Measurements from ENCODE around the gene RHOBTB3.

Gene RHOBTB3

DNA sequence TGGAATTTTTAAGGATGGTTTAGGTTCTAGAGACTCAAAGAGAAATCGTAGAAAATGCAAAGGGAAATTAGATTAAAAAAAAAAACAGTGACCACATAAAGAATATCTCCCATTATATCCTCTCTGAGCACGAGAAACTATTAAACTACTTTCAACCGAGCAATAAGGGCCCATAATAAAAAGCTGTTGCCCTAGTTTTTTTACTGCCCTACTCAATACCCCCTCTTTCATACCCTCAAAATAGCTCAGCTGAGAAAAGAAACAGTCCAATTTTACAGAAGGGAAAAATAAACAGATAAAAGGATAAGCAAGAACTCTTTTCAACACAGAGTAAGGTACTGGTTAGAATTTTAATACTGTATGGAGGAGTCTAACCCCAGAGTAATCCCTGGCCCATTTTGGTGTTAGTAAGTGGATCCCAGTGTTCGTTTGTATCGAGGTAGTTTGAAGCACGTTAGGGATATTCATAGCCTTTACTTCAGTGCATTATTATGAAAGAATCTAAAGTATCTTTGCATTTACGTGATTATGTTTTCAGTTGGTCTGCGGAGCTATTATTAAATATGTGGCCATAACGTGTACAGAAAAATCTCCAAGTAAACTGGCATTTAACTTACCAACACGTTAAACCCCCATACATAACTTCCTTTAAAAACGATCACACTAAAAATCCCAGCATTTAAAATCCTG lies 980 bp upstream of the RHOBTB3 start:
- Histone ChIP-seq H3K9ac (ENCODE audit: low read length) (peak overlapping the region; percentile 83), H3K27me3 (ENCODE audit: control insufficient read depth, insufficient read depth, low read length) (no peaks in the 10 kb centered on the region), H3K36me3 (ENCODE audit: control insufficient read depth, insufficient read depth, low read length) (no peaks in the 10 kb centered on the region), H3K4me3 (ENCODE audit: low read length) (peak overlapping the region; percentile 94), H3K4me1 (ENCODE audit: control insufficient read depth, insufficient read depth, low read length) (peaks cover 15% of the 10 kb centered on the region), H3K27ac (ENCODE audit: low read depth, low read length) (peak overlapping the region; percentile 96)

- Histone ChIP-seq H3K27me3 (ENCODE audit: control insufficient read depth, insufficient read depth, low read length) (no peaks in the 10 kb centered on the region), H3K27ac (ENCODE audit: low read depth, low read length) (peak overlapping the region; percentile 96), H3K9ac (ENCODE audit: low read length) (peak overlapping the region; percentile 83), H3K36me3 (ENCODE audit: control insufficient read depth, insufficient read depth, low read length) (no peaks in the 10 kb centered on the region), H3K4me1 (ENCODE audit: control insufficient read depth, insufficient read depth, low read length) (peaks cover 26% of the 10 kb centered on the region), H3K4me3 (ENCODE audit: low read length) (peak overlapping the region; percentile 94)
Observed at GRCh38 chr5:95731571-95732554, 727 bp downstream of the RHOBTB3 start.

DNA sequence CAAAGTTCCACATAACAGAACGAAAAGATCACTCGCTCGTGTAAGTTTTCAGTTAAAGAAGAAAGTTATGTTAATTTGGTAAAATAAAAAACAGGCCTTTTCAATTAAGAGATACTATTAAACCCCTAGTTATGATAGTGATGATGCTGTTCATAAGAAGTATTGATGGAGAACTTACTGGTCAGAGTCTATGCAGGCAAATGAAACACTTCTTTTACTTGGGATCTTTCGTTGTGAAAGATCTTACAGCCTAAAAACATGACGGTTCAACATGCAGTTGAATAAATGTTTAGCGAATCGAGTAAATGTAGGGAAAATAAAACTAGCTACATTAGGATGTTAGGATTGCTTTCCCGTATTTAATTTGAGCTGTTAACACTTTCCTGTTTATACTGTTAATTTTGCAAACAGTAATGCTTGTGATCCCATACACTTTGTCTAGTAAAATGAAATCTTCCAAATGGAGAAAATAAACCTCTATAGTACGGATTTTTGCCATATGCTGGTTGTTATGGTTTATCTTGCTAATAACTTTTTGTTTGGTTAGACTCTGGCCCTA lies 2.0 kb downstream of the RHOBTB3 start:
- Histone ChIP-seq H3K9ac (ENCODE audit: low read length) (no peak overlapping the region), H3K4me1 (ENCODE audit: control insufficient read depth, insufficient read depth, low read length) (peaks cover 26% of the 10 kb centered on the region), H3K4me3 (ENCODE audit: low read length) (peak overlapping the region; percentile 41), H3K36me3 (ENCODE audit: control insufficient read depth, insufficient read depth, low read length) (no peaks in the 10 kb centered on the region), H3K27me3 (ENCODE audit: control insufficient read depth, insufficient read depth, low read length) (no peaks in the 10 kb centered on the region), H3K27ac (ENCODE audit: low read depth, low read length) (peak overlapping the region; percentile 53)

- H3K27me3 ChIP-seq (ENCODE audit: control insufficient read depth, insufficient read depth, low read length), result no peaks in the 10 kb centered on the region
- H3K4me3 ChIP-seq (ENCODE audit: low read length), result peak overlapping the region; percentile 41
- H3K27ac ChIP-seq (ENCODE audit: low read depth, low read length), result peak overlapping the region; percentile 53
- H3K9ac ChIP-seq (ENCODE audit: low read length), result no peak overlapping the region
- peaks cover 26% of the 10 kb centered on the region for H3K4me1 ChIP-seq (ENCODE audit: control insufficient read depth, insufficient read depth, low read length)
- peaks cover 3% of the 10 kb centered on the region for H3K36me3 ChIP-seq (ENCODE audit: control insufficient read depth, insufficient read depth, low read length)
Observed at GRCh38 chr5:95734187-95734586, 3.1 kb downstream of the RHOBTB3 start.

DNA sequence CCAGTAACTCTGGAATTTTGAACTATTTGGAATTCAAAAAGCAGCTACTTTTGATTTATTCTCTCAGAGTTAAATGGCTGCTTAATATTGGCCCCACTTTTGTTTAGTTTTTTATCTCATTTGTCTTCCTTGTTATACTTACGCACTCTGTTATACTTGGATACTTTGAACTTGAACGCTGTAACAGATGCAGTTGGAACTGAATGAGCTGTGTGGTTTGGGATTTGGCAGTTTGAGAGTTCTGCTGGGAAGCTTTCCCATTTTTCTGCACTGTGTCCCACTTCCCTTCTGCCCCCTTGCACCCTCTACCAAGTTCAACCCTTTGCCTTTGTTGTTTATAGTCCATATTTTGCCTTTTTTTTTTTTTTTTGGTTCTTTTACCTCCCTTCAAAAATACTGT lies 3.8 kb downstream of the RHOBTB3 start:
- H3K27me3 ChIP-seq (ENCODE audit: control insufficient read depth, insufficient read depth, low read length), result no peaks in the 10 kb centered on the region
- peaks cover 26% of the 10 kb centered on the region for H3K4me1 ChIP-seq (ENCODE audit: control insufficient read depth, insufficient read depth, low read length)
- H3K27ac ChIP-seq (ENCODE audit: low read depth, low read length), result peak overlapping the region; percentile 53
- H3K4me3 ChIP-seq (ENCODE audit: low read length), result peak overlapping the region; percentile 22
- H3K36me3 ChIP-seq (ENCODE audit: control insufficient read depth, insufficient read depth, low read length), result peaks cover 3% of the 10 kb centered on the region
- H3K9ac ChIP-seq (ENCODE audit: low read length), result no peak overlapping the region

GRCh38 chr5:95735406-95735805 lies 4.3 kb downstream of the RHOBTB3 start:
- H3K27me3 ChIP-seq (ENCODE audit: control insufficient read depth, insufficient read depth, low read length), result no peaks in the 10 kb centered on the region
- H3K36me3 ChIP-seq (ENCODE audit: control insufficient read depth, insufficient read depth, low read length), result peaks cover 3% of the 10 kb centered on the region
- H3K4me1 ChIP-seq (ENCODE audit: control insufficient read depth, insufficient read depth, low read length), result peaks cover 26% of the 10 kb centered on the region
- no peak overlapping the region for H3K9ac ChIP-seq (ENCODE audit: low read length)
- H3K27ac ChIP-seq (ENCODE audit: low read depth, low read length), result peak overlapping the region; percentile 53
- peak overlapping the region; percentile 22 for H3K4me3 ChIP-seq (ENCODE audit: low read length)

DNA sequence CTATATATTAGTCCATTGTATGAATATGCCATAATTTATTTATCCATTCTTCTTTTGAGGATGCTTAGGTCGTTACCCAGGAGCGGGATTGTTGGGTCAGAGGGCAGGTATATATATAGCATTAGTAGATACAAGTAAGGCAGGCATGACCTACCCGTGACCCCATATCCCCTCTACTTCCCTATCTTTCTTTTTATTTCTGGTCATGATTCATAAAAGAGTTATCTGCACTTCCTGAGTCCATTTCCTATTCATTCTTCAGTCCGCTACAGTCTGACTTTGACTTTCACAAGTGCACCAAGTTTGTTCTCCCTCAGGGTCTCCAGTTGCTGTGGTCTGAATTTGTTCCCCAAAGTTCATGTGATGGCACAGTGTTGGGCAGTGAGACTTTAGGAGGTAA lies 6.9 kb downstream of the RHOBTB3 start:
- Histone ChIP-seq H3K4me1 (ENCODE audit: control insufficient read depth, insufficient read depth, low read length) (peaks cover 22% of the 10 kb centered on the region), H3K36me3 (ENCODE audit: control insufficient read depth, insufficient read depth, low read length) (peaks cover 3% of the 10 kb centered on the region), H3K4me3 (ENCODE audit: low read length) (no peak overlapping the region), H3K27ac (ENCODE audit: low read depth, low read length) (no peak overlapping the region), H3K9ac (ENCODE audit: low read length) (no peak overlapping the region), H3K27me3 (ENCODE audit: control insufficient read depth, insufficient read depth, low read length) (no peaks in the 10 kb centered on the region)

DNA sequence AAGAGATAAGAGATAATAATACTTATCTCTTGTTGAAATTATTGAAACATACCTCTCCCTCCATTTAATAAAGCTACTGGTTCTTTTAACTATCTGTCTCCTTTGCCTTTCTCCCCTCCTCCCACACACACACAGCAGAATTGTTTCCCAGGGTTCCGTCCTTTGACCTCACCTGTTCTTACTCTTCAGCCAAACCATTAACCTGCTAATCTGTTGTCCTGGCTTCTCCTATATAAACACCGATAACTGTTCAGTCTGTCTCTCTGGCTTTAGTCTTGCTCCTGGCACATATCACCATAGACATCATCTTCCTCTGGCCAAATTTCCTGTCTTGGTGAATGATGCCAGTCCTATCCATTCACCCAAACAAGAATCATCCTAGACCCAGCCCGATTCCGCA lies 7.7 kb downstream of the RHOBTB3 start:
- H3K36me3 ChIP-seq (ENCODE audit: control insufficient read depth, insufficient read depth, low read length), result peaks cover 3% of the 10 kb centered on the region
- H3K4me3 ChIP-seq (ENCODE audit: low read length), result no peak overlapping the region
- H3K27me3 ChIP-seq (ENCODE audit: control insufficient read depth, insufficient read depth, low read length), result no peaks in the 10 kb centered on the region
- H3K4me1 ChIP-seq (ENCODE audit: control insufficient read depth, insufficient read depth, low read length), result peaks cover 20% of the 10 kb centered on the region
- no peak overlapping the region for H3K27ac ChIP-seq (ENCODE audit: low read depth, low read length)
- H3K9ac ChIP-seq (ENCODE audit: low read length), result no peak overlapping the region

DNA sequence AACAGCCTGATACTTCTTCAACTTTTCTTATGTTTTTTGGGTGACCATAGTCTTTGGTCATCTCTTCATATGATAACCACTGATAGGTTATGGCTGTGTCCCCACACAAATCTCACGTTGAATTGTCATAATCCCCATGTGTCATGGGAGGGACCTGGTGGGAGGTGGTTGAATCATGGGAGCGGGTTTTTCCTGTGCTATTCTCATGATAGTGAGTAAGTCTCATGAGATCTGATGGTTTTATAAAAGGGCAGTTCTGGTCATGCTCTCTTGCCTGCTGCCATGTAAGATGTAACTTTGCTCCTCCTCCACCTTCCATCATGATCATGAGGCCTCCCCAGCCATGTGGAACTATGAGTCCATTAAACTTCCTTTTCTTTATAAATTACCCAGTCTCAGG lies 8.7 kb downstream of the RHOBTB3 start:
- Histone ChIP-seq H3K27me3 (ENCODE audit: control insufficient read depth, insufficient read depth, low read length) (no peaks in the 10 kb centered on the region), H3K4me1 (ENCODE audit: control insufficient read depth, insufficient read depth, low read length) (peaks cover 13% of the 10 kb centered on the region), H3K9ac (ENCODE audit: low read length) (no peak overlapping the region), H3K4me3 (ENCODE audit: low read length) (no peak overlapping the region), H3K27ac (ENCODE audit: low read depth, low read length) (no peak overlapping the region), H3K36me3 (ENCODE audit: control insufficient read depth, insufficient read depth, low read length) (peaks cover 3% of the 10 kb centered on the region)

DNA sequence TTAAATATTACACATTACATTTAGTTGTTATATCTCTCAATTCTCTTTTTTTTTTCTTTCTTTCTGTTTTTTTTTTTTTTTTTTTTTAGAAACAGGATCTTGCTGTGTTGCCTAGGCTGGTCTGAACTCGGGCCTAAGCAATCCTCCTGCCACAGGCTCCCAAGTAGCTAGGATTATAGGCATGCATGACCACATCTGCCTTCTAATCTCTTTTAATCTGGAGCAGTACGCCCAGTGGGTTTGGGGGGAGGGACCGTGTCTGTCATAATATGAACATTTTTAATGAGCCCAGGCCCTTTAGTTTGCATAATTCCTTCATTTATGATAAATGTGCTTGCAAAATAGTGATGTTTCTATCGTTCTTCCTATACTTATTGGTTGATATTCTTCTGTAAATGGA lies 10.3 kb downstream of the RHOBTB3 start:
- peaks cover 3% of the 10 kb centered on the region for H3K36me3 ChIP-seq (ENCODE audit: control insufficient read depth, insufficient read depth, low read length)
- H3K27ac ChIP-seq (ENCODE audit: low read depth, low read length), result no peak overlapping the region
- no peak overlapping the region for H3K4me3 ChIP-seq (ENCODE audit: low read length)
- H3K27me3 ChIP-seq (ENCODE audit: control insufficient read depth, insufficient read depth, low read length), result no peaks in the 10 kb centered on the region
- no peak overlapping the region for H3K9ac ChIP-seq (ENCODE audit: low read length)
- H3K4me1 ChIP-seq (ENCODE audit: control insufficient read depth, insufficient read depth, low read length), result no peaks in the 10 kb centered on the region

GRCh38 chr5:95743232-95743631 lies 12.1 kb downstream of the RHOBTB3 start:
- Histone ChIP-seq H3K27ac (ENCODE audit: low read depth, low read length) (no peak overlapping the region), H3K27me3 (ENCODE audit: control insufficient read depth, insufficient read depth, low read length) (no peaks in the 10 kb centered on the region), H3K4me1 (ENCODE audit: control insufficient read depth, insufficient read depth, low read length) (no peaks in the 10 kb centered on the region), H3K9ac (ENCODE audit: low read length) (no peak overlapping the region), H3K4me3 (ENCODE audit: low read length) (no peak overlapping the region), H3K36me3 (ENCODE audit: control insufficient read depth, insufficient read depth, low read length) (peaks cover 6% of the 10 kb centered on the region)

DNA sequence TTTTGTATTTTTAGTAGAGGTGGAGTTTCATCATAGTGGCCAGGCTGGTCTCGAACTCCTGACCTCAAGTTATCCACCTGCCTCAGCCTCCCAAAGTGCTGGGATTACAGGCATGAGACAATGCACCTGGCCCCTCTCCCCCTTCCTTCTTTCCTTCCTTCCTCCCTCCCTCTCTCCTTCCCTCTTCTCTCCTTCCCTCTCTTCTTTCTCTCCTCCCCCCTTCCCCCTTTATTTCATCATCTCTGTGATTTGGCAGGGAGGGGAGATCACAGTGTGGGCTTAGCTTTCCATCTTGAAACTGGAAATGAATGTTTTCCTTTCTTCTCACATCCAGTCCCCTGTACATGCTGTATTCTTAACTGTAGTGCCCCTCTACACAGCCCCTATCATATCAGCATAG lies 12.7 kb downstream of the RHOBTB3 start:
- H3K27me3 ChIP-seq (ENCODE audit: control insufficient read depth, insufficient read depth, low read length), result no peaks in the 10 kb centered on the region
- no peaks in the 10 kb centered on the region for H3K4me1 ChIP-seq (ENCODE audit: control insufficient read depth, insufficient read depth, low read length)
- H3K4me3 ChIP-seq (ENCODE audit: low read length), result no peak overlapping the region
- peaks cover 5% of the 10 kb centered on the region for H3K36me3 ChIP-seq (ENCODE audit: control insufficient read depth, insufficient read depth, low read length)
- H3K9ac ChIP-seq (ENCODE audit: low read length), result no peak overlapping the region
- H3K27ac ChIP-seq (ENCODE audit: low read depth, low read length), result no peak overlapping the region

All from rectal smooth muscle tissue (tissue), 1 donor.